PFSK-1 (cell line): ENCODE results near the gene PC.

Experiments
- FOXP2 ChIP-seq: optimal IDR thresholded peaks from 2 replicates; pipeline ENCODE3; 2011; ENCODE audit warnings: borderline replicate concordance, control low read depth, inconsistent platforms; ENCODE audit not compliant: insufficient read depth; ENCODE audit errors: extremely low read length, extremely low read depth
- POLR2AphosphoS5 ChIP-seq: IDR thresholded peaks from 2 replicates; pipeline ENCODE4 v1.6.1; 2012; ENCODE audit warnings: low read depth, mild to moderate bottlenecking, control low read depth, low read length, moderate library complexity
- SIN3A ChIP-seq: IDR thresholded peaks from 2 replicates; pipeline ENCODE4 v1.6.1; 2012; ENCODE audit warnings: mild to moderate bottlenecking, low read length, moderate library complexity, borderline replicate concordance; ENCODE audit not compliant: insufficient read depth
- TAF1 ChIP-seq: IDR thresholded peaks from 2 replicates; pipeline ENCODE4 v1.6.1; 2012; ENCODE audit warnings: low read length, control low read depth, borderline replicate concordance; ENCODE audit not compliant: insufficient read depth
- TF ChIP-seq, protein P1 (sequence below), 2 experiments: IDR thresholded peaks; 2 replicates each; pipeline versions ENCODE4 v1.6.1 to v1.8.0; 2011 to 2012; ENCODE audit warnings: low read depth in 2 of 2, low read length in 2 of 2, control low read depth in 1 of 2, inconsistent platforms in 1 of 2, mild to moderate bottlenecking in 1 of 2, moderate library complexity in 1 of 2; ENCODE audit not compliant: insufficient read depth in 1 of 2

The PC gene

DNA sequence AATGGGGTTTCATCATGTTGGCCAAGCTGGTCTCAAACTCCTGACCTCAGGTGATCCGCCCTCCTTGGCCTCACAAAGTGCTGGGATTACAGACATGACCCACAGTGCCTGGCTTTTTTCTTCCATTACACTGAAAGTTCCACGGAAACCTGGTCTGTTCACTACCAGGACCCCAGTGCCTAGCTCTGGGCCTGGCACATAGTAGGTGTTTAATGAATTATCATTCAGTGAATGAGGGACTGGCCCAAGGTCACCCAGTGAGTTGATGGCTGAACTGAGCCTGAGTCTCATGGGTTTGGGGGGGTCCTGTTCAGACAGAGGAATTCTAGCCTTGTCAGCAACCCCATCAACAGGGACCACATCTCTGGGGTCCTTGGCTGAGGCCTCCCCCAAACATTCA is 20.0 kb upstream of the PC start:
- TF ChIP-seq POLR2AphosphoS5, result no peak
- TF ChIP-seq, protein P1, sequence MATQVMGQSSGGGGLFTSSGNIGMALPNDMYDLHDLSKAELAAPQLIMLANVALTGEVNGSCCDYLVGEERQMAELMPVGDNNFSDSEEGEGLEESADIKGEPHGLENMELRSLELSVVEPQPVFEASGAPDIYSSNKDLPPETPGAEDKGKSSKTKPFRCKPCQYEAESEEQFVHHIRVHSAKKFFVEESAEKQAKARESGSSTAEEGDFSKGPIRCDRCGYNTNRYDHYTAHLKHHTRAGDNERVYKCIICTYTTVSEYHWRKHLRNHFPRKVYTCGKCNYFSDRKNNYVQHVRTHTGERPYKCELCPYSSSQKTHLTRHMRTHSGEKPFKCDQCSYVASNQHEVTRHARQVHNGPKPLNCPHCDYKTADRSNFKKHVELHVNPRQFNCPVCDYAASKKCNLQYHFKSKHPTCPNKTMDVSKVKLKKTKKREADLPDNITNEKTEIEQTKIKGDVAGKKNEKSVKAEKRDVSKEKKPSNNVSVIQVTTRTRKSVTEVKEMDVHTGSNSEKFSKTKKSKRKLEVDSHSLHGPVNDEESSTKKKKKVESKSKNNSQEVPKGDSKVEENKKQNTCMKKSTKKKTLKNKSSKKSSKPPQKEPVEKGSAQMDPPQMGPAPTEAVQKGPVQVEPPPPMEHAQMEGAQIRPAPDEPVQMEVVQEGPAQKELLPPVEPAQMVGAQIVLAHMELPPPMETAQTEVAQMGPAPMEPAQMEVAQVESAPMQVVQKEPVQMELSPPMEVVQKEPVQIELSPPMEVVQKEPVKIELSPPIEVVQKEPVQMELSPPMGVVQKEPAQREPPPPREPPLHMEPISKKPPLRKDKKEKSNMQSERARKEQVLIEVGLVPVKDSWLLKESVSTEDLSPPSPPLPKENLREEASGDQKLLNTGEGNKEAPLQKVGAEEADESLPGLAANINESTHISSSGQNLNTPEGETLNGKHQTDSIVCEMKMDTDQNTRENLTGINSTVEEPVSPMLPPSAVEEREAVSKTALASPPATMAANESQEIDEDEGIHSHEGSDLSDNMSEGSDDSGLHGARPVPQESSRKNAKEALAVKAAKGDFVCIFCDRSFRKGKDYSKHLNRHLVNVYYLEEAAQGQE (IDR thresholded peaks at IDR 0.05; ENCODE audit: insufficient read depth in 1 of 2, low read depth in 2 of 2, low read length in 2 of 2), result no peak
- TF ChIP-seq TAF1, result no peak
- TF ChIP-seq FOXP2, result no peak
- no peak for TF ChIP-seq SIN3A

DNA sequence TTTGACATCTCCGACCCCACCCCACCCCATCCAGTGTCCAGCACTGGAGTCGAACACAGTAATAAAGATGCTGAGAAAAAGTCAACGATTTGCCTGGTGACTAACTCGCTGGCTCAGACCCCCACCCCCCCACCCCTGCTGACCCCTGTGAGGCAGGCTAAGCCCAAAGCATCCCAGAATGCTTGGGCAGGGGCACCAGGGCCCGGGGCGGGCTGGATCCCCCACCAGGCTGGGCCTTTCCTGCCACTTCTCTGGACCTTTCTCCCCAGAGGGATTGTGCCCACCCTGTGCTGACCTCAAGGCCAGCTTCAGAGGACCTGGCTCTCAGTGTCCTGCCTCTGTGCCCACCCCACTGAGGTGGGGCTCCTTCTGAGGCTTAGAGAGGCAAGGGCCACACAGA is 18.7 kb upstream of the PC start:
- TF ChIP-seq, protein P1 (IDR thresholded peaks at IDR 0.05; ENCODE audit: insufficient read depth in 1 of 2, low read depth in 2 of 2, low read length in 2 of 2), result no peak
- TF ChIP-seq FOXP2 (no peak), POLR2AphosphoS5 (no peak), TAF1 (no peak), SIN3A (no peak)

DNA sequence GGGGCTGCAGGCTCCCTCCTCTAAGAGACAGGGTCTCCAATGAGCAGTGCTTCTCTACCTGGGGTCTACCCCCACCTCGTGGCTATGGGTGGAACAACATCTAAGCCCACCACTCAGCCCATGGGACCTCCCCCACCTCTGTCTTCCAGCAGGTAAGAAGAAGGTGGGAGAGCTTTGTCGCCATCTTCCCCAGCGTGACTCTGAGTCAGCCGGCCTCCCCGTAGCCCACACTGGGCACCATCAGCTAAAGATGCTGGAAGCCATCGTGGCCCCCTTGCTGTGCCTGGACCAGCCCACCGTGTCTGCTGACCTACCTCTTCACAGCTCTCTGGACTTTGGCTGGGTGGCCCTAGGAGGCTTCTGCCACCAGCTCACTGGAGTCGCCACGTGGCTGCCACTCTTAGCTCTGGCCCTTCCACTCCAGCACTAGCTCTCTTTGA is 17.9 kb upstream of the PC start:
- TF ChIP-seq POLR2AphosphoS5, result no peak
- TF ChIP-seq, protein P1 (IDR thresholded peaks at IDR 0.05; ENCODE audit: insufficient read depth in 1 of 2, low read depth in 2 of 2, low read length in 2 of 2), result no peak
- no peak for TF ChIP-seq FOXP2

DNA sequence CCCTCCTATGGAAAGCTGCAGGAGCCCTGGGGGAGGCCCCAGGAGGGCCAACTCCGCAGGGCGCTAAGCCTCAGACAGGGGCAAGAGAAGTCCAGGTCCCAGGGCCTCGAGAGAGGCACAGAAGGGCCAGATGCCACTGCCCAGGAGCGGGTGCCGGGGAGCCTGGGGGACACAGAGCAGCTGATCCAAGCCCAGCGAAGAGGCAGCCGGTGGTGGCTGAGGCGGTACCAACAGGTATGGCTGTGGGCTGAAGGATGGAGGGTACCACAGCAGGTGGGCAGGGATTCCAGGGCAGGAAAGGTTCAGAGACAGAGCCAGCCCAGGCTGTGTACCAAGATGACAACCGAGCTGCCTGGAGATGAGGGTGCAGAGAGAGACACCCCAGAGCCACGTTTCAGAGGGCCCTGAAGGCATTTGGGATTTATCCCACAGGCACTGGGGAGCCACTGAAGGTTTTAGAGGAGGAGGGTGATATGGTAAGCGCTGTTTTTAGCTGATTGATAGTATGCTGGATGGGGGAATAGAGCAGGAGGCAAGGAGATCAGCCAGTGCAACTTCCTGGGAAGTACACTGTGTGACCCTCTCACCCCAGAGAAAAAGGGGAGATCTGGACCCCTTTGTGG is 17.3 kb upstream of the PC start:
- TF ChIP-seq FOXP2 (no peak), SIN3A (no peak), TAF1 (no peak), POLR2AphosphoS5 (no peak)
- TF ChIP-seq, protein P1 (IDR thresholded peaks at IDR 0.05; ENCODE audit: insufficient read depth in 1 of 2, low read depth in 2 of 2, low read length in 2 of 2), result no peak
